IPS DF 19.7 (cell line): ENCODE measurements around the gene PLAC8.
"Not testable (repeated sequence)": the region's sequence is repeated elsewhere in the genome, so short reads cannot be mapped to it uniquely, and the experiment has no call there.

Source experiments
- DNase-seq: peaks from one replicate; pipeline ENCODE4 v3.0.0-alpha.2; 2013; ENCODE audit warnings: low read depth, low spot score

PLAC8 gene, protein sequence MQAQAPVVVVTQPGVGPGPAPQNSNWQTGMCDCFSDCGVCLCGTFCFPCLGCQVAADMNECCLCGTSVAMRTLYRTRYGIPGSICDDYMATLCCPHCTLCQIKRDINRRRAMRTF

GRCh38 chr4:83114576-83114975 lies at the start of gene PLAC8:
TSS of gene PLAC8 (minus strand) at chr4:83114729. CDS start at chr4:83107921, 6,808 bp downstream.
- no peak for DNase-seq

DNA sequence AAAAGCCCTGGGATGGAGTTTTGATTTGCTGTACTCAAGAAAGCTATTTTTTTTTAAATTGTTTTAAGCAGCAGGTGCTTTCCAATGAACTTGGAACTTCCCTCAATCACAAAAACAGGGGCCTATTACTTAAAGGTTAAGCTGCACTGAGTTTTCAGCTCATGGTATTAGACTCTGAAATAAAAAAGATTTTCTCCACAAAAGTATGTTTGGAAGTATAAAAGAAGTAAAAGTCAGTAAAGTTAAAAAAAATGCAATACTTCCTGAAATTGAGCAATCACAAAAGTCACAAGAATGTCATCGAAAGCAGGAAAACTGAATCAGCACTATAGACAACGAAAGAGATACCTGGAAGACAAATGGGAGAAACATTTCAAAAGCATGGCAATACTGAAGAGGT lies 38.9 kb upstream of the PLAC8 start:
- DNase-seq = no peak

DNA sequence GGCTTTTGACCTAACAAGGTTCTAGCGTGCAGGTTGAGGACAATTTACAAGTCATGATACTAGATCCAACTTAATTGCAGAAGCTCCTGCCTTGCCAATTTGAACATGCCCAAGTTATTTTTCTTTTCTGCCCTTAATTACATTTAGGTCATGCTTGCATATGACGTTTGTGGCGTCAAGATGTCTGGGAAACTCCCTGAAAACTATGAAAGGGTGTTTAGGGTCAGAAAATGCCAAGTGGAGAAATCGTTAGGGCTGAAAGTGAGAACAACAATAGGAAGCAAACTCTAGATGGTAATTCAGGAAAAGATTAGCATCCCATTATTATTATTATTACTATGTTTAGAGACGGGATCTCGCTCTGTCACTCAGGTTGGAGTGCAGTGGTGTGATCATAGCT lies 38.2 kb upstream of the PLAC8 start:
- DNase-seq = no peak

GRCh38 chr4:83151651-83152050 lies 37.1 kb upstream of the PLAC8 start:
- no peak for DNase-seq

- no peak for DNase-seq
Measured at GRCh38 chr4:83150653-83151330, 36.3 kb upstream of the PLAC8 start.

DNA sequence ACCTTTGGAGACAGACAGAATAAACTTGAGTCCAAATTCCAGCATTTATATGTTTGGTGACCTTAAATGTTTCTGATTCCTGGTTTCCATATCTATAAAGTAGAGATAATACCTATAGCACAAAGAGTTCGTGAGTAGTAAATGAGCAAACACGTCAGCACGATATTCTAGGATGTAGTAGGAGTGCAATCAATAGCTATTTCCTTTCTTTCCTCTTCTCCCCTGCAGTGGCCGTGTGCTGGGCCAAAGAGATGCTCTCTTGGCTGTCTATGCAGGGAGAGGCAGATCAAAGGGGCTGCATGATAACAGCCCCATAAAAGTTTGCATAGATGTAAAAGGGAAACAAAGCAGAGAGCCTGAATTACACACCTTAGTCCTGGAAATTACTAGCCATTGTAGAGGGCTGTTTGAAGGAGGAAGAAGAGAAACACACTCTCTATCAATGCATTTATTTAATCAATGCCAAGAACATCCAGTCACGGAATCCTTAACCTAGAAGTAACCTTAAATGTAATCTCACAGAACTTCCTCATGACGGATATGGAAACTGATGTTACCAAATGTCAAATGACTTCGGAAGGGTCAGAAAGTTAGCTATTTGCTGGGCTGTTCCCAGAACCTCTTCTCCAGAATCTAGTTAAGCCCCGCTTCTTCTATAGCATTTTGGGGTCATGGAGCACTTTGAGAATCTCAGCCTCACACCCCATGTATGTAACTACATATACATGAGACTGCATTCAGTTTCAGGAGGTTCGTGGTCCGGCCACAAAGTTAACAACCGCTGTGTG lies 35.5 kb upstream of the PLAC8 start:
- DNase-seq = no peak

DNA sequence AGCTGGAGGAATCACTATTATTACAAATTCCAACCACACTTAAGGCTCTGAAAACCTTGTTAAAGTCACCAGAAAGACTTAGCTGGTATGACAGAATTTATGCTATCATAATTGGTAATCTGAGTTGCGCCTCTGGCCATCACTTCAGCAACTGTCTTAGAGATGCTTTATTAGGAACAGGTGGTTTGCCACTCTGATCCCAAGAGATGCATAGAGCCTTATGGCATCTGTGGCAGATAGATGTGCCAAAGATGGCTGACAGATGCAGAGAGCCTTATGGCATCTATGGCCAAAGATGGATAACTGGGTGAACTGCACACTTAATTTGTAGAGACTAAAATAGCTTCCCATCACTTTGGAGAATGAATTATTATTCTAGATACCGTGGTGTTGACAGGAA lies 32.3 kb upstream of the PLAC8 start:
- DNase-seq = no peak

DNA sequence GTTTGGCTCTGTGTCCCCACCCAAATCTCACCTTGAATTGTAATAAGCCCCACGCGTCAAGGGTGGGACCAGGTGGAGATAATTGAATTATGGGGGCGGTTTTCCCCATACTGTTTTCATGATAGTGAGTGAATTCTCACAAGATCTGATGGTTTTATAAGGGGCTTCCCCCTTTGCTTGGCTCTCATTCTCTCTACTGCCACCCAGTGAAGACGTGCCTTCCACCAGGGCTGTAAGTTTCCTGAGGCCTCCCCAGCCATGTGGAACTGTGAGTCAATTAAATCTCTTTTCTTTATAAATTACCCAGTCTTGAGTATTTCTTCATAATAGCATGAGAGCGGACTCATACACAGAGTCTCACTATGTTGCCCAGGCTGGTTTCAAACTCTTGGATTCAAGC lies 31.2 kb upstream of the PLAC8 start:
- not testable (repeated sequence) for DNase-seq

DNA sequence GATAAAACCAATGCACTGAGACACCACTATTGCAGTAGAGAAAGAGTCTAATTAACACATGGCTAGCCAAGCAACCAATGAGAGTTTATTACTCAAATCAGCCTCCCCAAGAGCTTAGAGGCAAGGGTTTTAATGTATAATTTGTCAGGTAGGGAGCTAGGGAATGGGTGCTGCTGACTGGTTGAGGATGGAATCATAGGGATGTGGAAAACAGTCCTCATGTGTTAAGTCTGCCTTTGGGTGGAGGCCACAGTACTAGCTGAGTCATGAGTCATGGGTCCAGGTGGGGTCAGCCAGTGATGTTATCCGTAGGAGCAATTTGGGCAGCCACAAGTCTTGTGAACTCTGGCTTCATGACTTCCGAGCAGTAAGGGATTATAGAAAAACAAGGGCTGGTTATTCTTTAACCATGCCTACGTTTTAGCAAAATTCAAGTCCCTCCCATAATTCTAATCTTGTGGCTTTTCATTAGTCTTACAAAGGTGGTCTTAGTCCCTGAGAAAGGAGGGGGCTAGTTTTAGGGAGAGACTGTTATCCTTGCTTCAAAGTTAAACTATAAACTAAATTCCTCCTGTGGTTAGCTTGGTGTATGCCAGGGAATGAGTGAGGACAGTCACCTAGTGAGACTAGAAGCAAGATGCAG lies 25.1 kb upstream of the PLAC8 start:
- DNase-seq = no peak

DNA sequence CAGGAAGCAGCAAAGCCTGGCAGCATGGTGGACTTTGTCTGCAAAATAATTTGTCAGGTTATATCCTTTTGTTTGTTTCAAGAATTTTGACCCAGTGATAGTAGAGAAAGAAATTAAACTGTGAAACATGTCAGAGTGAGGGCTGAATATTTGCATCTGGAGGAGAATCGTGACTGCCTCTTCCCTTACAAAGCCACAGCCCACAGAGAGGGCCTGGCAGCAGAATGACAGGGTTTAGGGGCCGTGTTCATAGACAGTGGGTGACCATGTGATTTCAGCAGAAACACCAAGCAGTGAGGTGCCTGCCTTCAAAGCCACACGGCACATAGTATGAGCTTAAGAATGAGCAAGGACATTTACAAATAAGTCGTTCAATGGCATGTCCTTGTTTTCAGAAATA lies 24.4 kb upstream of the PLAC8 start:
- no peak for DNase-seq

DNA sequence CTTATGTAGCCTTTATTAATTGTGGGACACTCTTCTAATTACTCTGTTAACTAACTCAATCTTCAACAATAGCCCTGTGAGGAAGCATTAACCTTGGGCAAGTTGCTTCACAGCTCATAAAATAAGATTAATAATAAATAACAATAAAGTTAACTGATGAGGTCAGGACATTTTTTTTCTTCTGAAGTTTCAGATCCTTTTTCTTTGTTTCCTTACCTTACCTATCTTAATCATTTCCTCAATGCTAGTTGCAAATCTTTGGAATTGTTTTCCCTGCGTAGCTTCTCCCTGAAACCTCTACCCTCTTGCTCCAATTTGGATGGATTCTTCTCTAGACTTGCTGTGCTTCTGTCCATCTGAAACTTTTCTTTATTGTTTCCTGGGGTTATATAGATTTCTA lies 17.5 kb upstream of the PLAC8 start:
- DNase-seq = no peak

DNA sequence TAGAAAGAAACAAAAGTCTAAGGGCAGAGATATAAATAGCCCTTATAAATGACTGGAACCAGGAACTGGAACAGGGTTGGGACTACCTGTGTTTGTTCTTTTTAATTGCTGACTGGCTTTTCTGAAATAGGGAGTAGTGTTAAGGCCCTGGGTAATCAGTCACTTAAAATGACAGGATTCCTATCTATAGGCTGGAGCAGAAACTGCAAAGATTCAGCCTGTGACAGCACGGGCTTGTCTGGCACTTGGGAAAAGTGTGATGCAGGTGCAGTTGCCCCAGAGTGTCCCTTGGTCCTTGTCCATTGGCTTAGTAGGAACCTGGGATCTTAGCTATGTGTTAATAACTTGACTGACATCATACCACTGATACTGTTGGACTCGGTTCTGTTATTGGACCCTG lies 14.7 kb upstream of the PLAC8 start:
- DNase-seq = no peak

- DNase-seq = no peak
Measured at GRCh38 chr4:83128240-83128929, 13.9 kb upstream of the PLAC8 start.

GRCh38 chr4:83125738-83126141 lies 11.2 kb upstream of the PLAC8 start:
- DNase-seq = no peak

- no peak for DNase-seq
Measured at GRCh38 chr4:83124111-83124780, 9.7 kb upstream of the PLAC8 start.

DNA sequence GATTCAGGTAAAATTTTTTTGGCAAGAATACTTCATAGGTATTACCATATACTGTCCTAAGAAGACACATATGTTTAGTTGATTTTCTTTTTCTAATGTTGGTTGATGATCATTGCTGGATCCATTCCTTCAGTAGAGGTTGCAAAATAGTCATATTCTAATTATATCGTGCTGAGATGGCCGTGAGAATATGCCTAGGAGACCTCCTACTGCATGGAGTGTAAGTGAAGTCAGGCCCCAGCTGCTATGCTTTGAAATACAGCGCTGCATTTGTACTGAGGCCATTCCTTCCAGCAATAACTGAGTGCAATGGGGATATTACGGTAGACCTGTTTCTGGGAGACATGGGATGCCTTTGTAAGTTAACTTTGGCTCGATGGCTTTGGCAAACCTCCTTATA lies 6.7 kb upstream of the PLAC8 start:
- DNase-seq = no peak

DNA sequence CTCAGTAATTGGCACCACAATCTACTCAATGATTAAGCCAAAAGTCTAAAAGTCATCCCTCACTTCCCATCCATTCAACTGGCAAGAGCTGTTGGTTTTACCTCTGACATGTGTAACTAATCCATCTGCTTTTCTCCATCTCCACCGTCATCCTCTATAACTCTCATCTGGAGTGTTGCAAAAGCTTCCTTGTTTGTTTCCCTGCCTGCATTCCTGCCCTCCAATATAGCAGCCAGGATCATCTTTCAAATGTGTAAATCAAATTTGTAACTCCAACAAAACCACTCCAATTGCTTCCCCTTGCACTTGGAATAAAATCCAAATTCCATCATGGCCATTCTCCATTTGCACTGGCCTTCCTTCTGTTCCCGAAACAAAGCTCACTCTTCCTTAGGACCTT lies 4.3 kb upstream of the PLAC8 start:
- DNase-seq = no peak

DNA sequence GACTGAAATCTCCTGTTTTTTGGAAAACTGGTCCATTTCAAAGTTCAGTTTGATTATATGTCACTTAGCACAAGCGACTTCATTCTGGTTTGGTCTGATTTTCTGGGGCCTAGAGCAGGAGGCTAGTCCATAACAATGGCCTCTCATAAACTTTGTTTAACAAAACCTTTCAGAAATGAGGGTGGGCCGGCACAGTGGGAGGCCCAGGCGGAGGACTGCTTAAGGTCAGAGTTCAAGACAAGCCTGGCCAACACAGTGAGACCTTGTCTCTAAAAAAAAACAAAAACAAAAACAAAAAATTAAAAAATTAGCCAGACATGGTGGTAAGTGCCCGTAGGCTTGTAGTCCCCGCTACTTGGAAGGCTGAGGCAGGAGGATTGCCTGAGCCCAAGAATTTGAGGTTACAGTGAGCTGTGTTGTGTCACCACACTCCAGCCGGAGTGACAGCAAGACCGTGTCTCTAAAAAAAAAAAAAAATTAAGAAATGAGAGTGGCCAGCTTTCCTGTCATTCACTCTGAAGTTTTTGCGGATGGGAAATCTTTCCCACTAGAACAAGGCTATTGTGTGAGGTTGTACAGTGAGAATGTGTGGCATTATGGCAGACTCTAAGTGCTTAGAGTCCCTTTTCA lies 1.2 kb upstream of the PLAC8 start:
- no peak for DNase-seq

DNA sequence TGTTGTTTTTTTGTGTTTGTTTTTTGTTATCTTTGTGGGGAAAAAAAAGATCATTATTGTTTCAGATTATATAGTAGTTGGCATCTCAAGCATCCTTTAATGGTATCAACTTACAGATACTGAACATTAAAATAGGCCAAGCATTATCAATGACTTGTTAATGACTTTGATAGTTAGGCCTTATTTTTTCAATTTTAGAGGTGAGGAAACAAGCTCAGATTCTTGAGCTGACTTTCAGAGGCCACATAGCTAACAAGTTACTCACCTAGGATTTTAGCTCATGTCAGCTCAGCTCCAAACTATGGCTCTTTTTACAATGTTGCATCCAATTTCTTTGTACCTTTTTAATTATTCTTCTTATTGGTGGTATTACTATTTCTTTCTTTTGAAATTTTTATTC lies 471 bp upstream of the PLAC8 start:
- DNase-seq = no peak

DNA sequence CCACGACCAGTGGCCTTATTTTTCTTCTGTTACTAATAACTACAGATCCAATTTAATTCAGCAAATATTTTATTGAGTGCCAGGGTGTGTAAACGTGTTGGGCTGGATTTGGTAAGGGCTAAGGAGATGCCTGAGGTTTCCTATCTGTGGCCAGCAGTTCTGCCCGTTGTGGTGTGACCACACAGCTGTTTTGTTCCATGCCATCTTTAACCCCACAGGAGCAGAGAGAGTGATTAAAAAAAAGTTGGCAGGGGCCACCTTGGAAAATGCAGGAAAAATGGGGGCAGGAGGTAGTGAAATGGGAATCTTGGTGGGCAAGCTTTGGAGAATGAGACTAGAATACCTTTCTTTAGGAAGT lies 1.1 kb downstream of the PLAC8 start:
- DNase-seq = no peak
